KOPT-K1 (cell line): ENCODE results near the gene VAMP1.

Experiments used
- H3K27ac ChIP-seq: fragments of 200-600 bp; sonication (generic); 2 replicates; pipeline ENCODE4 v1.5.1; 2016; ENCODE audit warnings: antibody characterized with exemption, mild to moderate bottlenecking, low read depth, low read length; ENCODE audit not compliant: poor library complexity, severe bottlenecking
- H3K36me3 ChIP-seq: fragments of 200-600 bp; sonication (generic); 2 replicates; pipeline ENCODE4 v1.5.1; 2017; ENCODE audit warnings: antibody characterized with exemption, mild to moderate bottlenecking, low read length, moderate library complexity; ENCODE audit not compliant: insufficient read depth
- H3K9me3 ChIP-seq: fragments of 200-600 bp; sonication (generic); 2 replicates; pipeline ENCODE4 v1.5.1; 2017; ENCODE audit warnings: antibody characterized with exemption, low read length, mild to moderate bottlenecking; ENCODE audit not compliant: insufficient read depth, poor library complexity, severe bottlenecking

VAMP1 gene

DNA sequence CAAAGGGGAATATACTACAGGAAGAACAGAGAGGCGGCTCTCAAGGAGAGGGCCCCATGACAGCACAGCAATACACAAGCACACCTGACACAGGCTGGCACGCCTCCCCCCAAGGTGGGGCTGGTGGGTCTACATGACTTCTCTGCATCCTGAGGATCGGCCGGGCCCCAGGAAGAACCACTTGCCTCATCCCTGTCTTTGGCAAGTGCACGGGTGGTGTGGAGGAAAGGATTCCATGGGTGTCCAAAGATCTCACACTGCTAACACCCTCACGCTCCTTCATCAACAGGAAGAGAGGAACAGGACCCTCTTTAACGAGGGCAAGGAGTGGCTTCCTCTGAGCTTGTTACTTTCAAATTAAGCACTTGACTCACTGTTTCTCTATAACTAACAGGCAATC lies 7.3 kb downstream of the VAMP1 start:
- Histone ChIP-seq H3K9me3 (no peaks in the 10 kb centered on the region), H3K27ac (peak overlapping the region; percentile 95), H3K36me3 (peaks cover 91% of the 10 kb centered on the region)

DNA sequence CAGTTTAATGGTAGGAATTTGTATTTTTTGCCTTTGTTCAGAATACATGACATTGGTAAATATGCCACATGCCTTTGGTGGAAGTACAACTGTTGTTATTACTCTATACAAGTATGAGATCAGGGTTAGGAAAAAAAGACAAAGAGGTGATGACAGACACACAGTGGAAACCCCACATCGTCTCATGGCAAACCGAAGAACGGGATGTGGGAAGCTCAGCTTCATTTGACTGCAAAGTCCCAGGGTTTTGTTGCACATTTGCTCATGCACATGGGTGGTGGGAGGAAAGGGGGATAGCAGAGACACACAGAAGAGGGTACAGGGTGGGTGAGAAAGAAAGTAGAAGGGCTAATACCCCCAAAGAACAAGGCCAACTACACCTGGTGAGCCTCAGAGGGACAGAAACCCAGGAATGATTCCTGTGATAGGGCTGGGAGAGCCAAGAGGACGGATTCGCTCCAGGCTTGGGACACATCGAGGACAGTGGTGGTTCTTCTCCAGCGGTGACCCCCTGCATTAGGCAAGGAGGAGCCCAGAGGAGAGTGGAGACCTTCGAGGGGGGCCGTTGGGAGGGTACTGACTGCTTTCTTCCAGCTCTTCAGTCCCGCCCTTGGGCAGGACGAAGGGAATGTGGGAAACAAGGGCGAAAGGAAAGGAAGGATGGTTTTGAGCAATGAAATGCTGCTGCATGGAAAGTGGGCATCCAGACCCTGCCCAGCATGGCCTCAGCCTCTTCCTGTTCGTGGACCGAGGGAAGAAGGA lies 8.1 kb downstream of the VAMP1 start:
- peak overlapping the region; percentile 95 for H3K27ac ChIP-seq
- H3K36me3 ChIP-seq = peaks cover 91% of the 10 kb centered on the region
- no peaks in the 10 kb centered on the region for H3K9me3 ChIP-seq

DNA sequence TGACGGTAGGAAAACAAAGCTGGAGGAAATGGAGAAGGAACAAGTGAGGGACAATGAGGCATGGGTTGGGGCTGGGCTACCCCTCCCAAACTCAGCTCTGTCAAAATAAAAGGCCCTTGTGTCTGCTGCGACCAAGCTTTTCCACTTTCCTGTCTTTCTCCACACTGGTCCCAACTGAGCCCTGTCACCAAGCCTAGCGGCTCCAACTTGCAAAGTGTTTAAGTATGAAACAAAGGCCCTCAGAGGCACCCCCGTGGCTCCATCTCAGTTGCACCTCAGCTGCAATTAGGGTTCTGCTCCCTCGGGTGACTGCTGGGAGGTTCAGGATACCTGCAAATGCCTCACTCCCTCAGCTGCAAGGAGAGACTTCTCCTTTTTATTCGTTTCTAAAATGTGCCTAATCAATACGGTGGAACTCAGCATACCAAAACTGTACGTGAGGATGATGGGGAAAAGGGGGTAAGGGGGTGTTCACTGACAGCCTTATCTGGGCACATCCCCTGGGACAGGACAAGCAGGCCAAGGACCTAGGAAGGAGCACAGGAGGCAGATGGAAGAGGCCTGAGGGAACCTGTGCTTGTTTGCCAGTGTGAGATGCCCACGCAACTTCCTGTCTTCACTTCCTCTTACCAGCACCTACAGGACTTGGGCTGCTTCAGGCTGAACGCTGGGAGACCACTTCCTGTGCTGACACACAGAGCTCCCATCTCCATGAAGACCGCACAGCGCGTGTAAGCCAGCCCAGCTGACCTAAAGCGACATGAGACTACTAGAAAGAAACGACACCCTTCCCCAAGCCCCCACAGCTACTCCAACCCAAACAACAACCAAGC lies 8.9 kb downstream of the VAMP1 start:
- Histone ChIP-seq H3K9me3 (no peaks in the 10 kb centered on the region), H3K27ac (peak overlapping the region; percentile 95), H3K36me3 (peaks cover 93% of the 10 kb centered on the region)

DNA sequence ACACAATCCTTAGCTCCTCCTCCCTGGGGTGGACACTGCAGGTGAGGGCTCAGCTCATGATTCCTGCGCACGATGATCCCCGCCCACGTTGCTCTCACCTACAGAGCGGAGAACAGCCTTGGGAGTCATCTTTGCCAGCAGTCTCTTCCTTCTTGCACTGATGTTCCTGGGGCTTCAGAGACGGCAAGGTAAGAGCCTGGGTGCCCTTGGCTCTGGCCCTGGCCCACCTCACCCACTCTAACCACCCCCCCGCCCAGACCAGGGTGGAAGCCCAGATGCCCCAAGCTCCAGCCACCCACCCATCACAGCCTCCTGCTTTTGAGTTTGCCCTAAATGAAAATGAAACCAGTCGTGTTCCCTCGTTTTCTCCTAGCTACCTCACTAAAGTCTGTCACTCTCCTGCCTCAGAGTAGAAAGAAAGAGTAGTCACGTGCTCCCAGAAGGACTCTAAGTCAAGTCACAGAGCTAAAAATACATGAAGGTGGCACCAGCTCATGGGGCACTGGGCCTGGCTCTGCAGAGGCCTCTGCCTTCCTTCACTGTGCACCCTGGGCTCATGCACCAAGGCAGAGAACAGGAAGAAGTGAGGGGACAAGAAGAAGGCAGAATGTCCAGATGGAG lies 9.6 kb downstream of the VAMP1 start:
- Histone ChIP-seq H3K27ac (peak overlapping the region; percentile 95), H3K36me3 (peaks cover 92% of the 10 kb centered on the region), H3K9me3 (no peaks in the 10 kb centered on the region)

DNA sequence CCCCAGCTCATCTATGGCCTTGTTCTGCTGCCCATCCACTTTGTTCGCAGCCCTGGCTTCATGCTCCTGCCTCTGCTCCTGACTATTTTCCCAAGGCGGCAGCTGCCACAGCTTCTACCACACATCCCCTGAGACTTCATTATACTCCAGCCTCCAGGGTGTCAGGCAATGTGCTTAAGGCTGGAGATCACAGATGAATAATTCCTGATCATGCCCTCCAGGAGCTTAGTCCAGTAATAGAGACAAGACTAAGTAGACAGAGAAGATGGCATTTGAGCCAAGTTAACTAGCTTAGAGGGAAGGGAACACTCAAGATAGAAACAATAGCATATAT lies 11.5 kb downstream of the VAMP1 start:
- H3K36me3 ChIP-seq = peaks cover 88% of the 10 kb centered on the region
- no peaks in the 10 kb centered on the region for H3K9me3 ChIP-seq
- no peak overlapping the region for H3K27ac ChIP-seq

DNA sequence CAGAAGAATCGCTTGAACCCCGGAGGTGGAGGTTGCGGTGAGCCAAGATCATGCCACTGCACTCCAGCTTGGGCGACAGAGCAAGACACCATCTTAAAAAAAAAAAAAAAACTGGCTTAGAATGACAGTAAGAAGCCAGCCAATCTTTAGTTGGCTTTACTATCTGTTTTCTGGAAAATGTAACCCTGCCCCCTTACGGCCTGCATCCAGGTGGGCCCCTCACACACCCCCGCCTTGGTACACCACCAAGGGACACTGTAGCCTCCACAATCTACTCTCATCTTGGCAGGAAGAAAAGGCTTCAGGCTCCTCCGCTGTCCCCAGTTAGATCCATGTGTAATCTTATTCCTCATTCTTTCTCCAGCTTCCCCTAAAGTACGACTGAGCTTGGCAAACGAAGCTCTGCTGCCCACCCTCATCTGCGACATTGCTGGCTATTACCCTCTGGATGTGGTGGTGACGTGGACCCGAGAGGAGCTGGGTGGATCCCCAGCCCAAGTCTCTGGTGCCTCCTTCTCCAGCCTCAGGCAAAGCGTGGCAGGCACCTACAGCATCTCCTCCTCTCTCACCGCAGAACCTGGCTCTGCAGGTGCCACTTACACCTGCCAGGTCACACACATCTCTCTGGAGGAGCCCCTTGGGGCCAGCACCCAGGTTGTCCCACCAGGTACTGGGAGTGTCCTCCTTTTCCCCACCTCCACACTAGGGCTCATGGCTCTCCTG lies 12.0 kb downstream of the VAMP1 start:
- H3K9me3 ChIP-seq = no peaks in the 10 kb centered on the region
- peaks cover 88% of the 10 kb centered on the region for H3K36me3 ChIP-seq
- H3K27ac ChIP-seq = no peak overlapping the region

DNA sequence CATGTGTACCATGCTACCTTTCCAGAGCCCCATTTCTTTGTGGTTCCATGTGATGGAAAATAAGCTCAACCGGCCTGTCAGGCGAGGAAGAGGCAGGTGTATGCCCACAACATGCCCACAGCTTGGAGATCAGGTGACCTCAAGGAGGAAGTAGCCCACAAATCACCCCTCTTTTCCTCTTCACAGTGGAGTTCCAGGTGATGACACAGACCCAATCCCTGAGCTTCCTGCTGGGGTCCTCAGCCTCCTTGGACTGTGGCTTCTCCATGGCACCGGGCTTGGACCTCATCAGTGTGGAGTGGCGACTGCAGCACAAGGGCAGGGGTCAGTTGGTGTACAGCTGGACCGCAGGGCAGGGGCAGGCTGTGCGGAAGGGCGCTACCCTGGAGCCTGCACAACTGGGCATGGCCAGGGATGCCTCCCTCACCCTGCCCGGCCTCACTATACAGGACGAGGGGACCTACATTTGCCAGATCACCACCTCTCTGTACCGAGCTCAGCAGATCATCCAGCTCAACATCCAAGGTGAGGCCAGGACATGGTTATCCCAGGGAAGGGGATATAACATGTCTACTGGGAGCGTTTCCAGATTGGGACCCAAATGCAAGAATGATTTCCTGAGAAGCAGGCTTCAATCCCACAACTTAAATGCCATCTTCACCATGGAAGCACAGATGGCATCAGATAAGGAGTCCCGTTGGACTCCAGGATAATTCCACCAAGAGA lies 13.1 kb downstream of the VAMP1 start:
- Histone ChIP-seq H3K27ac (peak overlapping the region; percentile 9), H3K36me3 (peaks cover 81% of the 10 kb centered on the region), H3K9me3 (no peaks in the 10 kb centered on the region)

DNA sequence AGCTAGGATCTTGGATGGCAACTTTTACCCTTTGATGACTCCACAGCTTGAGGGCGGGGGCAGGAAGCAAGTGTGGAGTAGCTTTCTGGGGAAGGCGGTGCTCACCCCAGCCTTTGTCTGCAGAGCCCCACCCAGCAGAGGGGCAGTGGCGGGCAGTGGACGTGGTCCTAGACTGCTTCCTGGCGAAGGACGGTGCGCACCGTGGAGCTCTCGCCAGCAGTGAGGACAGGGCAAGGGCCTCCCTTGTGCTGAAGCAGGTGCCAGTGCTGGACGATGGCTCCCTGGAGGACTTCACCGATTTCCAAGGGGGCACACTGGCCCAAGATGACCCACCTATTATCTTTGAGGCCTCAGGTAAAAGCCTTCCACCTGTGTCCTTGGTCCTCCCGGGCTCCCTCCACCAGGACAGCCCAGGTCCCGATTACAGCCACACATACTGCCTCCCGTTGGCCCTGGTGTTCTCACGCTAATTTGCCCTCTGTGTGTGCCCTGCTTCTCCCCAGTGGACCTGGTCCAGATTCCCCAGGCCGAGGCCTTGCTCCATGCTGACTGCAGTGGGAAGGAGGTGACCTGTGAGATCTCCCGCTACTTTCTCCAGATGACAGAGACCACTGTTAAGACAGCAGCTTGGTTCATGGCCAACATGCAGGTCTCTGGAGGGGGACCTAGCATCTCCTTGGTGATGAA lies 17.4 kb downstream of the VAMP1 start:
- Histone ChIP-seq H3K27ac (peak overlapping the region; percentile 98), H3K36me3 (peaks cover 46% of the 10 kb centered on the region), H3K9me3 (no peaks in the 10 kb centered on the region)

DNA sequence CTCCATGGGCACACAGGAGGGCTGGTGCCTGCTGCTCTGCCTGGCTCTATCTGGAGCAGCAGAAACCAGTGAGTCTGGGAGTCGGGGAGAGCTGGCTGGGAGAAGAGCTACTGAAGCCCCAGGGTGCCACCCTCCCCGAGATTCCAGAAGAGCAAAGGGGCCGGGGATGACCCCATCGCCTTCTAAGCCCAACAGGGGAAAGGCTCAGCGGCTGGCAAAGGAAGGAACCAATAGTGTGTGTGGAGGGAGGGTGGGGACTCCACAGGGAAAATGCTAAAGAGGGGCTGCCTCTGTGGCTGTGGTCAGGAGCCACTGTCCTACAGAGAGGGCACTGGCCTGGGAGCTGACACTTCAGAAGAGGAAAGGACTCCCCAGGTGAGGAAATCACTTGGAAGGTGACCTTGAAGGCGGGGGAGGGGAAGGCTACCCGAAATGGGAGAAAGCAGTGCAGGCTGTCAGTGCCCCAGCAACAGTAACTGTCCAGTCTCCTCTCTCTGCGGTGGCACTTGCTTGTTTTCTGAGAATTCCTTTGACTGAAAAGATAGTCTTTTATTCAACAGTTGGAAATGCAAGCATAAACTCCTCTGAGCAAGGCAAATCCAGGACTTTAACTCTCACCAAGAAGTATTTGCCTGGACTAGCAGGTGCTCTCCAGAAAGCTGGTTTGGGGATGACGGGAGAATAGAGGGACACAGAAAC lies 18.1 kb downstream of the VAMP1 start:
- peaks cover 39% of the 10 kb centered on the region for H3K36me3 ChIP-seq
- peak overlapping the region; percentile 98 for H3K27ac ChIP-seq
- no peaks in the 10 kb centered on the region for H3K9me3 ChIP-seq

DNA sequence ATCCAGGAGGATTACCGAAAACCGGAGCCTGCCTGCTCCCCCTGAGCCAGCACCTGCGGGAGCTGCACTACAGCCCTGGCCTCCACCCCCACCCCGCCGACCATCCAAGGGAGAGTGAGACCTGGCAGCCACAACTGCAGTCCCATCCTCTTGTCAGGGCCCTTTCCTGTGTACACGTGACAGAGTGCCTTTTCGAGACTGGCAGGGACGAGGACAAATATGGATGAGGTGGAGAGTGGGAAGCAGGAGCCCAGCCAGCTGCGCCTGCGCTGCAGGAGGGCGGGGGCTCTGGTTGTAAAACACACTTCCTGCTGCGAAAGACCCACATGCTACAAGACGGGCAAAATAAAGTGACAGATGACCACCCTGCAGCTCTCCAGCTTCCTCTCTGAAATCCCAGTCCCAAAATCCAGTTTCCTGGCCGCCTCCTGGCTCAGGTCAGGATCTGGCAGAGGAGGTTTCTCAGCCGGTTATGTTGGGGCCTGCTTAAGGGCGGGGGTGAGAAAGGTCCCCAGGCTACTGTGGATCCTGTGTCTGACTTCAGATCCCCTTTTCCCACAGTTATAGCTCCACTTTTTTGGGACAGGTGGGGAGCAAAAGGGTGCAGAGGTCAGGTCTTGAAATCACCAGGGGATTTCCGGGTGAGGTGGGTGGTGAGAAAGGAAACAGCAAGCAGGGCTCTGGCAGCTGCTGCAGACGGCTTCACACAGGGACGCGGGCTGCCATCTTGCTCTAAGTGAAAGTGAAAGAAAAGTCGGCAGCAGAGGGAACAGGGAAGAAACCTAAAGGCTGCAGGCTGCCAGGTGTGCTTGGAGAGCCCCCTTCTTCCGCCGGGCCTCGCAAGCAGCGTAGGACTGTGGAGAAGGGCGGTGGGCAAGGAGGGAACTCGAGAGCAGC lies 18.9 kb downstream of the VAMP1 start, which contains the start of gene TAPBPL:
TAPBPL (plus strand) TSS at position 695 of the 897 bp plus-strand sequence. CDS start 207 bp downstream, outside the sequence.
- Histone ChIP-seq H3K27ac (peak within 1 kb of the TSS; percentile 98), H3K36me3 (peaks cover 34% of the 10 kb centered on the region), H3K9me3 (no peaks in the 10 kb centered on the region)

DNA sequence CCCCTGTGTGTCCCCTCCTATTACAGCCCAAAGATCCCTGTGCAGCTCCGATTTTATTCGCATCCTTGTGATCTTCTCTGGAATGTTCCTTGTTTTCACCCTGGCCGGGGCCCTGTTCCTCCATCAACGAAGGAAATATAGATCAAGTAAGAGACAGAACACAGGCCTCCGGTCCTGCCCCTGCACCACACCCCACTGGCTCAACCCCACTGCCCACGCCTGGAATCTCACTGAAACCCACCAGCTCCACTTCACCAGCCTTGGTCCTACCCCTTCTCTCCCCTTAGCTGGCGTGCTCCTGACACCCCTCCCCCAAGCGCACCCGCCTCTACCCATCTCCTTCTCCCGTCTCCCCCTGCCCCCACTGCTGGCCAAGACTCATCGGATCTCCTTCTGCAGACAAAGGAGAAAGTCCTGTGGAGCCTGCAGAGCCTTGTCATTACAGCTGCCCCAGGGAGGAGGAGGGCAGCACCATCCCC lies 19.6 kb downstream of the VAMP1 start:
- Histone ChIP-seq H3K27ac (peak overlapping the region; percentile 98), H3K36me3 (peaks cover 28% of the 10 kb centered on the region), H3K9me3 (no peaks in the 10 kb centered on the region)

DNA sequence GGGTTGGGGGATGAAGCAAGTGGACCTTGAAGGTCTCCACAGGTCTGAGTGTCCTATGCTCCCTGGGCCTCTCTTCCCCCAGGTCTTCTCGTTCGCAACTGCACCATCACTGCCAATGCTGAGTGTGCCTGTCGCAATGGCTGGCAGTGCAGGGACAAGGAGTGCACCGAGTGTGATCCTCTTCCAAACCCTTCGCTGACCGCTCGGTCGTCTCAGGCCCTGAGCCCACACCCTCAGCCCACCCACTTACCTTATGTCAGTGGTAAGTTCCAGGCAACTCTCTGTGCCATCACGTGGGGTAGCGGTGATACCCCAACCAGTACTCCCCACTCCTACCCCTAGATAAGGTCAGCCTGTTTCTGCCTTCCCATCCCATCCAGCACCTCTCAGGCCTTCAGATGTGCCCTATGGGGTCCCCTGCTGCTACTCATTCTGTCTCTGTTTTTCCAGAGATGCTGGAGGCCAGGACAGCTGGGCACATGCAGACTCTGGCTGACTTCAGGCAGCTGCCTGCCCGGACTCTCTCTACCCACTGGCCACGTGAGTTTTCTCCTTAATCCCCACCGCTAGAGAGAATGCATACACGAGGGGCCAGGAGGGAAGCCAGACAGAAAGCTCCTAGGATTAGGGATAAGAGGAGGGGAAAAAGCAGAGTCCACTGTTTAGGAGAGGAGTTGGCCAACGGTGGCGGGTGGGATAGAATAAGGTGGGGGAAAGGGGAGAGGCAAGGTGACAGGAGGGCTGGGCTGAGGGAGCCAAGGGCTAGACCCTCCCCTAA lies 20.2 kb downstream of the VAMP1 start:
- peaks cover 26% of the 10 kb centered on the region for H3K36me3 ChIP-seq
- no peaks in the 10 kb centered on the region for H3K9me3 ChIP-seq
- H3K27ac ChIP-seq = peak overlapping the region; percentile 98
